ENCODE measurements around the gene TAPBP. TPM values are rescaled to one million over a fixed set of nuclear protein-coding genes. Genes with fewer than 3 reads are reported as not detected.

Gene TAPBP
- total and polyA plus RNA-seq, 12 donors = 25.1 to 322 (median 165) TPM

DNA sequence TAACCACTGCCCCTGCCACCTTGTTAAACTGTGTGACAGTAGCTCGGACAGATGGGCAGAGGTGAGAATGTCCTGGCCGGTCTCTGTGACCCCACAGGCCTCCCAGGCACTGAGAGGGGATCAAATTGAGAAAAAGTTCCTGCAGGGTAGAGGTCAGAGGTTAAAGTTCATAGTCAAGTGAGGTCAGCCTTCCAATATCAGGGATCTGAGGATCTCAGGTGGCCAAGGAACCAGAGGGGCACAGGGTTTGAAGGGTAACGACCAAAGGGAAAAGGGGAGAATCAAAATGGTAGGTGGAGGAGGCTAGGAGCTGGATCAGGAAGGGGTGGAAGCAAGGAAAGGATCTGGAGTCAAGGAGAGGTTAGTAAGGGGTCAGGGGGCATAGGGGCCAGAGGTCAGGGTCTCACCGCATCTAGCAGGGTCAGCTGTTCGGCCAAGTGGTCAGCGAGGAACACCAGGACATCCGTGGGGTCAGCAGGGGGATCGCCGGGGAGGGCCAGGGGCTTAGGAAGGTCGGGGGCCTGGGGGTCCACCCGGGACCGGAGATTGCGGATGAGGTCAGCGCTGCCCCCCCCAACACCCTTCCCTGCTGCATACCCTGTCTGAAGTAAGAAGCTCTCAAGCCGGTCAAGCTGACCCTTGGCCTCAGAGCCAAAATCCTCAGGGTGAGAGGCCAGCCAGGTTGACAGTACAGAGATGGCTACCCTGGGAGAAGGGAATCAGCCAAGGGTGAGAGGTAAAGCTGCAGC lies 18.1 kb downstream of the TAPBP start:
- Histone ChIP-seq H3K4me3 (no peak overlapping the region), H3K9me3 (replicated peaks in 1 of 3) (no peaks in the 10 kb centered on the region), H3K4me1 (replicated peaks in 1 of 2) (peaks cover 16 to 18% of the 10 kb centered on the region in 2 donors), H3K36me3 (replicated peaks in 1 of 2) (peaks cover 0 to 53% of the 10 kb centered on the region in 2 donors), H3K27ac (no peak overlapping the region), H3K27me3 (no peaks in the 10 kb centered on the region)
- WGBS, 4 donors = 85 to 86% (median 85%) methylated on average over 9 to 15 of the region's 15 CpGs
- peak in 1 of 7 donors; percentile 20 for DNase-seq
- no peak for TF ChIP-seq POLR2A (IDR thresholded peaks at IDR 0.05)
- TF ChIP-seq, protein P1, sequence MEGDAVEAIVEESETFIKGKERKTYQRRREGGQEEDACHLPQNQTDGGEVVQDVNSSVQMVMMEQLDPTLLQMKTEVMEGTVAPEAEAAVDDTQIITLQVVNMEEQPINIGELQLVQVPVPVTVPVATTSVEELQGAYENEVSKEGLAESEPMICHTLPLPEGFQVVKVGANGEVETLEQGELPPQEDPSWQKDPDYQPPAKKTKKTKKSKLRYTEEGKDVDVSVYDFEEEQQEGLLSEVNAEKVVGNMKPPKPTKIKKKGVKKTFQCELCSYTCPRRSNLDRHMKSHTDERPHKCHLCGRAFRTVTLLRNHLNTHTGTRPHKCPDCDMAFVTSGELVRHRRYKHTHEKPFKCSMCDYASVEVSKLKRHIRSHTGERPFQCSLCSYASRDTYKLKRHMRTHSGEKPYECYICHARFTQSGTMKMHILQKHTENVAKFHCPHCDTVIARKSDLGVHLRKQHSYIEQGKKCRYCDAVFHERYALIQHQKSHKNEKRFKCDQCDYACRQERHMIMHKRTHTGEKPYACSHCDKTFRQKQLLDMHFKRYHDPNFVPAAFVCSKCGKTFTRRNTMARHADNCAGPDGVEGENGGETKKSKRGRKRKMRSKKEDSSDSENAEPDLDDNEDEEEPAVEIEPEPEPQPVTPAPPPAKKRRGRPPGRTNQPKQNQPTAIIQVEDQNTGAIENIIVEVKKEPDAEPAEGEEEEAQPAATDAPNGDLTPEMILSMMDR (IDR thresholded peaks at IDR 0.05) = no peak
- intact Hi-C loops (cut with DNase I) = no loop called here

GRCh38 chr6:33294086-33294823 lies 19.6 kb downstream of the TAPBP start:
- Histone ChIP-seq H3K27me3 (no peaks in the 10 kb centered on the region), H3K27ac (no peak overlapping the region), H3K36me3 (replicated peaks in 1 of 2) (peaks cover 0 to 53% of the 10 kb centered on the region in 2 donors), H3K4me3 (no peak overlapping the region), H3K4me1 (replicated peaks in 1 of 2) (peaks cover 13 to 21% of the 10 kb centered on the region in 2 donors), H3K9me3 (replicated peaks in 1 of 3) (no peaks in the 10 kb centered on the region)
- DNase-seq = no peak
- 62 to 63% (median 62%) methylated on average over 9 to 10 of the region's 10 CpGs for WGBS, 4 donors
- TF ChIP-seq POLR2A (IDR thresholded peaks at IDR 0.05) = no peak
- TF ChIP-seq, protein P1 (IDR thresholded peaks at IDR 0.05) = no peak
- intact Hi-C loops (cut with DNase I) = no loop called here

- no peak for DNase-seq
Measured at GRCh38 chr6:33292996-33293682, 20.7 kb downstream of the TAPBP start.

More at GRCh38 chr6:33292996-33293682, 20.7 kb downstream of the TAPBP start:
- WGBS, 4 donors = 73 to 85% (median 82%) methylated on average over 13 to 16 of the region's 16 CpGs
- H3K27me3 ChIP-seq = no peaks in the 10 kb centered on the region
- H3K4me1 ChIP-seq (replicated peaks in 1 of 2) = peaks cover 13 to 25% of the 10 kb centered on the region in 2 donors
- no peaks in the 10 kb centered on the region for H3K9me3 ChIP-seq (replicated peaks in 1 of 3)
- no peak overlapping the region for H3K27ac ChIP-seq
- intact Hi-C loops (cut with DNase I) = no loop called here
- H3K4me3 ChIP-seq = no peak overlapping the region
- H3K36me3 ChIP-seq (replicated peaks in 1 of 2) = peaks cover 0 to 53% of the 10 kb centered on the region in 2 donors
- TF ChIP-seq, protein P1 (IDR thresholded peaks at IDR 0.05) = no peak
- no peak for TF ChIP-seq POLR2A (IDR thresholded peaks at IDR 0.05)

Data from adrenal gland (tissue), 12 donors.